Left renal cortex interstitium (tissue), 4 donors: ENCODE data around the gene NDUFS8. TPM values are rescaled to one million over a fixed set of nuclear protein-coding genes. Genes with fewer than 3 reads are reported as not detected.

Experiments
- DNase-seq, 4 donors: peaks; one replicate each; pipeline ENCODE4 v3.0.0-alpha.2; 2013; ENCODE audit warnings: low read depth in 4 of 4, low spot score in 2 of 4, missing footprints in 1 of 4
- polyA plus RNA-seq, 4 donors: library from polyadenylated mRNA; unstranded; fragments of 120-200 nt; gene quantifications; one replicate each; pipeline ENCODE4 v1.2.1, GENCODE V29; 2013; ENCODE audit not compliant: insufficient read length in 4 of 4

Gene NDUFS8
- polyA plus RNA-seq, 4 donors = 69.2 to 137 (median 106) TPM

- no peak for DNase-seq
Observed at GRCh38 chr11:68074584-68075352, 44.3 kb downstream of the NDUFS8 start.

- no peak for DNase-seq
Observed at GRCh38 chr11:68076371-68077042, 46.0 kb downstream of the NDUFS8 start.

GRCh38 chr11:68077617-68078582, 47.4 kb downstream of the NDUFS8 start:
- no peak for DNase-seq

- DNase-seq = no peak
Observed at GRCh38 chr11:68080860-68081259, 50.4 kb downstream of the NDUFS8 start.

GRCh38 chr11:68081691-68082090, 51.2 kb downstream of the NDUFS8 start:
- DNase-seq = no peak

- DNase-seq = no peak
Observed at GRCh38 chr11:68082481-68082880, 52.0 kb downstream of the NDUFS8 start.

- no peak for DNase-seq
Observed at GRCh38 chr11:68083517-68083916, 53.0 kb downstream of the NDUFS8 start.

Other genes starting within 250 kb of the NDUFS8 start
- gene UNC93B1, start 26.6 kb upstream of the NDUFS8 start, polyA plus RNA-seq = 10 to 100 TPM; 10.3 to 15.5 (median 12.8) TPM
- gene ALDH3B1, start 20.4 kb upstream of the NDUFS8 start, polyA plus RNA-seq = 1 to 10 TPM; 1.7 to 3.5 (median 2.5) TPM
- gene TCIRG1, start 8.3 kb downstream of the NDUFS8 start, polyA plus RNA-seq = 10 to 100 TPM; 15.3 to 37.6 (median 26.7) TPM
- 10 to 100 TPM; 27.7 to 56.6 (median 37.0) TPM for gene CHKA, start 90.7 kb downstream of the NDUFS8 start, polyA plus RNA-seq
- 10 to 100 TPM; 66.5 to 81.5 (median 77.6) TPM for gene KMT5B, start 182.6 kb downstream of the NDUFS8 start, polyA plus RNA-seq
- gene C11orf24, start 241.3 kb downstream of the NDUFS8 start, polyA plus RNA-seq = 10 to 100 TPM; 22.2 to 30.3 (median 27.6) TPM